K562 (cell line): ENCODE data around the gene MESP1. TPM values are rescaled to one million over a fixed set of nuclear protein-coding genes. Genes with fewer than 3 reads are reported as not detected.

Experiments
- ATAC-seq: fragments of 200-7000 bp; cut with Tn5 transposase; 3 replicates; pipeline ENCODE4 v1.9.1; 2020; ENCODE audit warnings: moderate library complexity
- BruUV-seq: library from RNA; stranded (reverse); fragments of 400-500 nt; replicated peaks from 2 replicates; lab custom pipeline; 2021; lab: Mats Ljungman, UMichigan
- CTCF ChIA-PET: fragments of 300-600 bp; formaldehyde crosslinking; extraction: SDS; loops from one replicate; lab custom pipeline; 2021; ENCODE audit warnings: low intra/inter-chr PET ratio; lab: Yijun Ruan, JAX
- POLR2A ChIA-PET: fragments of 300-600, 350-650 bp; sonication (Branson Sonifier 250); formaldehyde crosslinking; extraction: SDS; loops from one replicate; lab custom pipeline; 2021; ENCODE audit warnings: antibody characterized with exemption, inconsistent platforms; lab: Yijun Ruan, JAX
- DNase-seq, 4 experiments: peaks; one replicate each; pipeline versions ENCODE4 v3.0.0 to v3.0.0-alpha.2; 2011 to 2018; ENCODE audit warnings: low spot score in 3 of 4, mixed read lengths in 3 of 4; ENCODE audit errors: extremely low read depth in 1 of 4
- FAIRE-seq: peaks from 2 replicates; lab custom pipeline; 2011; peaks lifted over from hg19 to GRCh38; lab: Jason Lieb, UNC
- H2AFZ ChIP-seq: 2 replicates; pipeline ENCODE4 v1.6.0; 2011; ENCODE audit warnings: low read depth, low read length, control low read depth, inconsistent platforms
- H3K27ac ChIP-seq: fragments of 200-600 bp; 3 replicates; pipeline ENCODE4 v1.8.0; 2011; ENCODE audit warnings: low read depth, mild to moderate bottlenecking, control low read depth, inconsistent platforms, low read length, moderate library complexity, mixed read lengths; ENCODE audit errors: extremely low read depth
- H3K27me3 ChIP-seq, 2 experiments: fragments of 300-600 bp in 1 of 2; 2 replicates in 1 of 2; 3 replicates in 1 of 2; pipeline versions ENCODE4 v1.6.0 to v1.8.0; 2011; ENCODE audit warnings: inconsistent platforms in 2 of 2, low read length in 2 of 2, mild to moderate bottlenecking in 1 of 2, mixed read lengths in 1 of 2, moderate library complexity in 1 of 2; ENCODE audit not compliant: control insufficient read depth in 2 of 2, insufficient read depth in 2 of 2
- H3K36me3 ChIP-seq: fragments of 300-600 bp; 3 replicates; pipeline ENCODE4 v1.8.0; 2011; ENCODE audit warnings: mild to moderate bottlenecking, low read length, inconsistent platforms; ENCODE audit not compliant: control insufficient read depth, insufficient read depth
- H3K4me1 ChIP-seq, 2 experiments: fragments of 200-600 bp in 1 of 2; replicated peaks in 1 of 2; 2 replicates in 1 of 2; 3 replicates in 1 of 2; pipeline versions ENCODE4 v1.5.1 to v1.8.0; 2011; ENCODE audit warnings: inconsistent platforms in 2 of 2, low read length in 2 of 2, mild to moderate bottlenecking in 1 of 2, mixed read lengths in 1 of 2, moderate library complexity in 1 of 2; ENCODE audit not compliant: control insufficient read depth in 2 of 2, insufficient read depth in 2 of 2
- H3K4me2 ChIP-seq: 2 replicates; pipeline ENCODE4 v1.6.1; 2011; ENCODE audit warnings: low read length, control low read depth, inconsistent platforms, mixed read lengths; ENCODE audit not compliant: insufficient read depth
- H3K4me3 ChIP-seq: fragments of 200-600 bp; sonication (generic), shearing (Covaris generic); 2 replicates; pipeline ENCODE4 v1.5.1; 2016; ENCODE audit warnings: control low read depth, inconsistent platforms
- H3K79me2 ChIP-seq: fragments of 200-600 bp; 3 replicates; pipeline ENCODE4 v1.8.0; 2011; ENCODE audit warnings: low read length, inconsistent platforms; ENCODE audit not compliant: control insufficient read depth, insufficient read depth
- H3K9ac ChIP-seq, 2 experiments: 2 replicates each; pipeline versions ENCODE4 v1.6.0 to v1.6.1; 2011; ENCODE audit warnings: low read depth in 2 of 2, low read length in 2 of 2, control low read depth in 1 of 2, inconsistent platforms in 1 of 2, mild to moderate bottlenecking in 1 of 2, mixed read lengths in 1 of 2; ENCODE audit not compliant: insufficient read depth in 1 of 2
- H3K9me1 ChIP-seq: one replicate; pipeline ENCODE4 v1.6.0; 2011; ENCODE audit warnings: inconsistent platforms, mild to moderate bottlenecking, low read length, moderate library complexity; ENCODE audit not compliant: control insufficient read depth, insufficient read depth
- H3K9me3 ChIP-seq: replicated peaks from 2 replicates; pipeline ENCODE4 v1.5.1; 2011; ENCODE audit warnings: low read depth, low read length, inconsistent platforms; ENCODE audit not compliant: control insufficient read depth, insufficient read depth
- H4K20me1 ChIP-seq: replicated peaks from 2 replicates; pipeline ENCODE4 v1.6.1; 2011; ENCODE audit warnings: low read length, inconsistent platforms, mixed read lengths; ENCODE audit not compliant: control insufficient read depth, insufficient read depth
- ATF7 ChIP-seq: fragments of 450-650 bp; IDR thresholded peaks from 2 replicates; pipeline ENCODE4 v1.7.1; 2014; ENCODE audit warnings: mild to moderate bottlenecking, moderate library complexity
- BRCA1 ChIP-seq, 2 experiments: fragments of 450-650 bp in 1 of 2; sonication (generic) in 1 of 2; formaldehyde crosslinking in 1 of 2; IDR thresholded peaks; 2 replicates each; pipeline versions ENCODE4 v1.5.0 to v1.6.1; 2017 to 2020; ENCODE audit warnings: mild to moderate bottlenecking in 1 of 2, missing genetic modification reagents in 1 of 2
- MYC ChIP-seq, 2 experiments: fragments of 250-450 bp in 1 of 2; sonication (Bioruptor Pico) in 1 of 2; IDR thresholded peaks; 2 replicates each; pipeline versions ENCODE4 v1.5.1 to v1.6.1; 2012 to 2021; ENCODE audit warnings: low read depth in 2 of 2, borderline replicate concordance in 1 of 2, improper control_type of control experiment in 1 of 2, low read length in 1 of 2, mild to moderate bottlenecking in 1 of 2, moderate library complexity in 1 of 2
- PHTF2 ChIP-seq: fragments of 250-450 bp; sonication (Bioruptor Pico); IDR thresholded peaks from 2 replicates; pipeline ENCODE4 v1.5.0; 2021; ENCODE audit warnings: mild to moderate bottlenecking
- SRF ChIP-seq, 2 experiments: fragments of 250-450, 450-650 bp in 1 of 2; sonication (Bioruptor Pico) in 1 of 2; sonication (generic) in 1 of 2; formaldehyde crosslinking; IDR thresholded peaks; 2 replicates each; pipeline versions ENCODE4 v1.5.0 to v1.5.1; 2020 to 2022; ENCODE audit warnings: mild to moderate bottlenecking in 1 of 2, missing genetic modification reagents in 1 of 2
- TAL1 ChIP-seq: fragments of 450-650 bp; IDR thresholded peaks from 2 replicates; pipeline ENCODE4 v1.6.1; 2016; ENCODE audit warnings: mild to moderate bottlenecking
- TARDBP ChIP-seq: fragments of 450-650 bp; IDR thresholded peaks from 2 replicates; pipeline ENCODE4 v1.6.1; 2016
- ZNF253 ChIP-seq: fragments of 250-450 bp; sonication (Bioruptor Pico); conservative IDR thresholded peaks from 2 replicates; pipeline ENCODE4 v1.6.1; 2021; ENCODE audit warnings: mild to moderate bottlenecking
- WGBS: fragments of 100-300 bp; shearing (Covaris generic); methylation state at CpG from one replicate; pipeline ENCODE4 v1.1.6; 2016; ENCODE audit warnings: low coverage, mixed read lengths; ENCODE audit not compliant: insufficient coverage; ENCODE audit errors: missing lambda C conversion rate; 5-methylcytosine and 5-hydroxymethylcytosine counted together
- in situ Hi-C: fragments of 300-500 bp; cut with MboI; formaldehyde crosslinking; loops from 4 replicates; pipeline ENCODE4 v1.15.0; 2018; ENCODE audit warnings: inconsistent platforms, mixed read lengths
- intact Hi-C: fragments of 100-400 bp; cut with micrococcal nuclease; formaldehyde crosslinking; loops from 2 replicates; pipeline ENCODE4 v1.14.2; 2022
- polyA plus RNA-seq, 8 experiments: library from polyadenylated mRNA; depleted of rRNA in 4 of 8; stranded (reverse) in 5 of 8; unstranded in 3 of 8; fragments of >200 nt; fragmentation: Nextera tagmentation in 2 of 8; fragmentation: Illumina TruSeq in 1 of 8; extraction: Ambion mirVana in 2 of 8; extraction: Trizol in 1 of 8; gene quantifications; 2 replicates each; pipeline versions ENCODE4 v1.2.1 to v1.2.3, GENCODE V29; 2011 to 2014; ENCODE audit warnings: inconsistent platforms in 1 of 8, missing spikeins in 1 of 8
- total RNA-seq, 7 experiments: library from RNA; depleted of rRNA in 6 of 7; stranded (reverse); fragments of >200 nt in 6 of 7; fragmentation: Illumina TruSeq in 2 of 7; extraction: Trizol in 2 of 7; gene quantifications; 2 replicates each; pipeline versions ENCODE4 v1.2.1 to v1.2.3, GENCODE V29; 2011 to 2021; ENCODE audit warnings: low replicate concordance in 1 of 7

The MESP1 gene
- total and polyA plus RNA-seq, 9 of the 15 experiments (the other 6 are each of a cell fraction or from before 2014, with no cell fraction given) = 0.14 to 1.1 (median 0.36) TPM; not detected in 4

DNA sequence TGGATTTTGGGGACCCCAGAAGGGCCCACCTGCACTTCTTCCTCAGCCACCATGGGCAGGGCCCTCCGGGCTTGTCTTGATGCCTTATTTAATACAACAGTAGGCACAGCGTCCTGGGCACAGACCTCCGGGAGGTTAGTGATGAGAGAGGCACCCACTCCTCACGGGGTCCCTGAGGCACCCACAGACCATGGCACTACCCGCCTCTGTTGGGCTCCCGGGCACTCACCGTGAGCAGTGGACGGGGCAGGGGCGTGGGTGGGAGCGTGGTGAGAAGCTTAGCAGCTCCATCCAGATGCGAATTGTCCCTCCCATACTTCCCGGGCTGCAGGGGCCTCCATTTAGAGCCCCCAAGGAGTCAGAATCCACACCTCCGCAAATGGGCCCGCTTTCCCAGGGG lies 24.8 kb upstream of the MESP1 start:
- no peak for DNase-seq
- in situ Hi-C loops = no loop called here
- H3K4me1 ChIP-seq = peaks cover 10 to 28% of the 10 kb centered on the region in 2 experiments
- WGBS = 92% methylated on average over 11 of the region's 14 CpGs
- ChIA-PET POLR2A (interaction anchor here (0.8 kb wide), 1 partner anchor 10 kb away, joined by 4 read pairs; no protein-coding TSS in a partner anchor), CTCF (no interaction called here)
- peak overlapping the region; percentile 64; the same call in 1 of the 3 replicates for H3K27ac ChIP-seq
- H3K9ac ChIP-seq = peak overlapping the region; percentile 26 to 90; a peak in 3 of 4 replicates
- H3K79me2 ChIP-seq = no peaks in the 10 kb centered on the region
- no peaks in the 10 kb centered on the region for H3K9me3 ChIP-seq
- ATAC-seq = no peak
- H3K36me3 ChIP-seq = no peaks in the 10 kb centered on the region
- peaks cover 3% of the 10 kb centered on the region for H3K9me1 ChIP-seq
- intact Hi-C loops = no loop called here
- FAIRE-seq = no peak
- TSS peak; percentile 46 for BruUV-seq
- no peaks in the 10 kb centered on the region for H4K20me1 ChIP-seq
- peak overlapping the region; percentile 26; the same call in 1 of the 2 replicates for H3K4me3 ChIP-seq
- peak overlapping the region; percentile 98 for H2AFZ ChIP-seq
- H3K27me3 ChIP-seq = no peaks in the 10 kb centered on the region
- peak overlapping the region; percentile 61; the same call in 1 of the 2 replicates for H3K4me2 ChIP-seq
- TF ChIP-seq MYC (IDR thresholded peaks at IDR 0.05; ENCODE audit: low read depth, low read length) (no peak), MYC (CRISPR knock-in tag; IDR thresholded peaks at IDR 0.05; ENCODE audit: borderline replicate concordance, low read depth) (peak; percentile 30; the same call in 1 of the 2 replicates), TARDBP (no peak), SRF (CRISPR knock-in tag; IDR thresholded peaks at IDR 0.05) (0 out of 4 replicates have a peak, but pooled peaks of 1 of the 2 experiments have one; percentile 7), PHTF2 (CRISPR knock-in tag) (no peak)

DNA sequence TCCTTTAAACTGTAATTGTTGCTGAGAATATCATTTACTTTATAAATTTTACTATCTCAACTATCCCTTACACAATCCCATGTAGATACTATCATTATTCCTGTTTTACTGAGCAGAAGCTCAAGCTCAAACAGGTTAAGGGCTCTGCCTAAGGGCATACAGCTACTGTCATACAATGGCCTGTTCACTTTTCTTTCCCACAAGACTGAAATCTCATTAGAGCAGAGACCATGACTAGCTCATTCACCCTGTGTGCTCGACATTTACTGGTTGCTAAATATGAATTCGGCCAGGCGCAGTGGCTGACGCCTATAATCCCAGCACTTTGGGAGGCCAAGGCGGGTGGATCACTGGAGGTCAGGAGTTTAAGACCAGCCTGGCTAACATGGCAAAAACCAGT lies 23.4 kb upstream of the MESP1 start:
- no peak for FAIRE-seq
- in situ Hi-C loops = no loop called here
- TF ChIP-seq ATF7 = no peak
- no peak for TF ChIP-seq BRCA1 (IDR thresholded peaks at IDR 0.05)
- TF ChIP-seq BRCA1 (CRISPR knock-in tag; IDR thresholded peaks at IDR 0.05) = no peak
- TF ChIP-seq ZNF253 = no peak
- no peak for TF ChIP-seq TAL1

More for the DNA sequence above, 23.4 kb upstream of the MESP1 start:
- ChIA-PET POLR2A (no interaction called here), CTCF (interaction anchor here (0.6 to 0.7 kb wide), 2 partner anchors 38 to 545 kb away, joined by 3 read pairs; no protein-coding TSS in a partner anchor)
- Histone ChIP-seq H4K20me1 (no peaks in the 10 kb centered on the region; the same call in 1 of the 2 replicates), H3K9ac (no peak overlapping the region), H3K4me1 (peaks cover 8 to 31% of the 10 kb centered on the region in 2 experiments; a peak in 4 of 5 replicates), H3K9me3 (no peaks in the 10 kb centered on the region), H3K27me3 (no peaks in the 10 kb centered on the region), H2AFZ (no peak overlapping the region), H3K36me3 (no peaks in the 10 kb centered on the region), H3K4me3 (no peak overlapping the region), H3K9me1 (peaks cover 3% of the 10 kb centered on the region), H3K79me2 (no peaks in the 10 kb centered on the region), H3K27ac (no peak overlapping the region), H3K4me2 (no peak overlapping the region)
- BruUV-seq = no TSS peak
- intact Hi-C loops = no loop called here
- 67% methylated on average over 5 of the region's 5 CpGs for WGBS
- ATAC-seq = no peak
- no peak for DNase-seq
